Hippocampal formation (tissue), 2 donors: Measurements from ENCODE around the gene RHOBTB3.
A peak's percentile ranks its signal among the peaks of the same experiment; 100 is the strongest.

Experiments used
- DNase-seq, 2 donors: peaks; one replicate each; lab custom pipeline; 2025; lab: John Stamatoyannopoulos, UW

The RHOBTB3 gene

GRCh38 chr5:95841914-95842812, 111.0 kb downstream of the RHOBTB3 start:
- no peak for DNase-seq

- DNase-seq, result peak in 1 of 2 donors; percentile 28
Measured at GRCh38 chr5:95842854-95843544, 111.9 kb downstream of the RHOBTB3 start.

GRCh38 chr5:95843733-95844223, 112.6 kb downstream of the RHOBTB3 start:
- DNase-seq, result peak in 1 of 2 donors; percentile 34

- no peak for DNase-seq
Measured at GRCh38 chr5:95845391-95845790, 114.3 kb downstream of the RHOBTB3 start.
